ACC112 (cell line): ENCODE results near the gene MEGF8.

ENCODE experiments used
- H2AFZ ChIP-seq: fragments of 200-600 bp; sonication (generic); one replicate; pipeline ENCODE4 v1.6.0; 2017; ENCODE audit warnings: antibody characterized with exemption, low read length; ENCODE audit not compliant: unreplicated experiment
- H3K27ac ChIP-seq: fragments of 200-600 bp; sonication (generic); 2 replicates; pipeline ENCODE4 v1.5.1; 2014; ENCODE audit warnings: low read depth, mild to moderate bottlenecking, antibody characterized with exemption, low read length, moderate library complexity
- H3K27me3 ChIP-seq: fragments of 200-600 bp; sonication (generic); 2 replicates; pipeline ENCODE4 v1.6.1; 2014; ENCODE audit warnings: mild to moderate bottlenecking, antibody characterized with exemption, low read length, moderate library complexity, mixed read lengths; ENCODE audit not compliant: insufficient read depth
- H3K36me3 ChIP-seq: fragments of 200-600 bp; sonication (generic); 2 replicates; pipeline ENCODE4 v1.6.1; 2016; ENCODE audit warnings: mild to moderate bottlenecking, antibody characterized with exemption, low read length, moderate library complexity, mixed read lengths; ENCODE audit not compliant: insufficient read depth
- H3K4me1 ChIP-seq: fragments of 200-600 bp; sonication (generic); one replicate; pipeline ENCODE4 v1.6.1; 2016; ENCODE audit warnings: low read length, mixed read lengths; ENCODE audit not compliant: insufficient read depth, unreplicated experiment, control insufficient read depth
- H3K4me3 ChIP-seq: fragments of 200-600 bp; sonication (generic); 2 replicates; pipeline ENCODE4 v1.5.1; 2014; ENCODE audit warnings: mild to moderate bottlenecking, low read depth, low read length
- H3K79me2 ChIP-seq: fragments of 200-600 bp; sonication (generic); one replicate; pipeline ENCODE4 v1.6.0; 2016; ENCODE audit warnings: low read length; ENCODE audit not compliant: control insufficient read depth, unreplicated experiment, insufficient read depth

The MEGF8 gene

DNA sequence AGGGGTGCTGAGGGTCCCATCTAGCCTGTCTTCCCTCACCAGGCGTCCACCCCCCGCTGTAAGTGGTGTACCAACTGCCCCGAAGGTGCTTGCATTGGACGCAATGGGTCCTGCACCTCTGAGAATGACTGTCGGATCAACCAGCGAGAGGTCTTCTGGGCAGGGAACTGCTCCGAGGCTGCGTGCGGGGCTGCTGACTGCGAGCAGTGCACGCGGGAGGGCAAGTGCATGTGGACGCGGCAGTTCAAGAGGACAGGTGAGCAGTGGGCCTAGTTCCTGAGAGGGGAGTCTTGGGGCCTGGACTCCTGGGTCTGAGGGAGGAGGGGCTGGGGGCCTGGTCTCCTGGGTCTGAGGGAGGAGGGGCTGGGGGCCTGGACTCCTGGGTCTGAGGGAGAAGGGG, 36.9 kb downstream of the MEGF8 start:
- Histone ChIP-seq H3K36me3 (no peaks in the 10 kb centered on the region), H3K27me3 (no peaks in the 10 kb centered on the region), H3K4me1 (no peaks in the 10 kb centered on the region), H3K4me3 (no peak overlapping the region), H3K27ac (no peak overlapping the region), H2AFZ (no peak overlapping the region), H3K79me2 (no peaks in the 10 kb centered on the region)

DNA sequence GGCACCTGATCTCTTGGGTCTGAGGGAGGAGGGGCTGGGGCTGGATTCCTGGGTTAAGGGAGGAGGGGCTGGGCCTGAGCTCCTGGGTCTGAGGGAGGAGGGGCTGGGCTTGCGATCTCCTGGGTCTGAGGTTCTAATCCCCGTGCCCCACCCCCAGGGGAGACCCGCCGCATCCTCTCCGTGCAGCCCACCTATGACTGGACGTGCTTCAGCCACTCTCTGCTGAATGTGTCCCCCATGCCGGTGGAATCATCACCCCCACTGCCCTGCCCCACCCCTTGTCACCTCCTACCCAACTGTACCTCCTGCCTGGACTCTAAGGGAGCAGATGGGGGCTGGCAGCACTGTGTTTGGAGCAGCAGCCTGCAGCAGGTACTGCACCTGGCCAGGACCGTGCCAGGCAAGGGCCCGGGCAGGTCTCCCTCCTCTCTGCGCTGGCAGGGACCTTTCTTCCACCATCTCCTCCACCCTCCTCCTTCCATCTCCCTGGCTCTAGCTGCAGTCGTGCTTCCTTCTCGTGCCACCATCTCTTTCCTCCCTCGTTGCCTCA, 37.5 kb downstream of the MEGF8 start:
- Histone ChIP-seq H3K27ac (no peak overlapping the region), H3K79me2 (no peaks in the 10 kb centered on the region), H3K4me1 (no peaks in the 10 kb centered on the region), H2AFZ (no peak overlapping the region), H3K27me3 (no peaks in the 10 kb centered on the region), H3K36me3 (no peaks in the 10 kb centered on the region), H3K4me3 (no peak overlapping the region)

DNA sequence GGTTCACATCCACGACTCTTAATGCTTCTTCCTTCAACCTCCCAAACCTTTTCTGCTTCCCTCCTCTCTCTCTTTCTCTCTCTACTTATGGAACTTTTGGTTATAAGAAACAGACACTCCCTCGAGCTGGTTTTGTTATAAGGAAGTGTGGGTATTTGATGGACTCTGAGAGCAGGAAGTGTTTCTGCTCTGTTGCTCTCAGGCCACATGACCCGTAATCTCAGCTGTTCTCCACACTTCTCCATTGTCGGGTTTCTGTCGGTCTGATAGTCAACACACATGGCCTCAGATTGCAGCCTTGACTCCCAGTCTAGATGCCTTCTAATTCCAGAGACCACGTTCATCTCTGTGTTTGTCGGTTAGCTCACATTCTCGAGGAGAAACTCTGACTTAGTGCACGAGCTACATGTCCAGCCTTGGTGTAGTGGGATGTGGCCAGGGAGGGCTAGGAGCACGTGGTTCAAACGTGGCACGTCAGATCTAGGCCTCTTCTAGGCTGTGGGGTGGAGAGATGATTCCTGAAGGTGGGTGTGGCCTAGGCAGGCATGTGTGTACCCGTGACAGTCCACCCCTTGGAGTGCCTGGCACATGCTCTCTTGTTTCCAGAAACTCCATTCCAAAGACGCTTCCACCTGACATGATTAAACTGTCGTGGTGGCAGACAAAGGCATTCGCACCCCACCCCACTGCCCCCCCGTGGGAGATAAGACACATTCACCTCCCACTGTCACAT, 38.3 kb downstream of the MEGF8 start:
- Histone ChIP-seq H3K79me2 (no peaks in the 10 kb centered on the region), H3K27ac (no peak overlapping the region), H3K4me1 (no peaks in the 10 kb centered on the region), H3K36me3 (no peaks in the 10 kb centered on the region), H3K4me3 (no peak overlapping the region), H2AFZ (no peak overlapping the region), H3K27me3 (no peaks in the 10 kb centered on the region)

- Histone ChIP-seq H3K27ac (no peak overlapping the region), H3K36me3 (no peaks in the 10 kb centered on the region), H3K79me2 (no peaks in the 10 kb centered on the region), H3K4me1 (no peaks in the 10 kb centered on the region), H3K27me3 (no peaks in the 10 kb centered on the region), H3K4me3 (no peak overlapping the region), H2AFZ (no peak overlapping the region)
These were observed 41.2 kb downstream of the MEGF8 start for GRCh38 chr19:42366673-42367072.

DNA sequence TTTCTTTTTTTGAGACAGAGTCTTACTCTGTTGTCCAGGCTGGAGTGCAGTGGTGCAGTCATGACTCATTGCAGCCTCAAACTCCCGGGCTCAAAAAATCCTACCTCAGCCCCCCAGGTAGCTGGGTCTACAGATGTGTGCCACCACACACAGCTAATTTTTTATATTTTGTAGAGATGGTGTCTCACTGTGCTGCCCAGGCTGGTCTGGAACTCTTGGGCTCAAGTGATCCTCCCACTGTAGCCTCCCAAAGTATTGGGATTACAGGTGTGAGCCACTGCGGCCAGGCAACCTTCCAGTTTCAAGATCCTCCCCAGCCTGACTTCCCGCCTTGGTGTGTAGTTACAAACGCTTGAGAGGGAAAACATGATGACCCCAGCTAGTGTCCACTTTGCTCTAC, 42.5 kb downstream of the MEGF8 start:
- Histone ChIP-seq H3K4me3 (no peak overlapping the region), H3K27ac (no peak overlapping the region), H3K36me3 (no peaks in the 10 kb centered on the region), H3K27me3 (no peaks in the 10 kb centered on the region), H3K79me2 (no peaks in the 10 kb centered on the region), H3K4me1 (no peaks in the 10 kb centered on the region), H2AFZ (no peak overlapping the region)

- no peaks in the 10 kb centered on the region for H3K36me3 ChIP-seq
- no peaks in the 10 kb centered on the region for H3K79me2 ChIP-seq
- H2AFZ ChIP-seq, result no peak overlapping the region
- H3K4me3 ChIP-seq, result no peak overlapping the region
- no peak overlapping the region for H3K27ac ChIP-seq
- no peaks in the 10 kb centered on the region for H3K27me3 ChIP-seq
- H3K4me1 ChIP-seq, result no peaks in the 10 kb centered on the region
These were observed 42.9 kb downstream of the MEGF8 start for GRCh38 chr19:42368360-42368759.

DNA sequence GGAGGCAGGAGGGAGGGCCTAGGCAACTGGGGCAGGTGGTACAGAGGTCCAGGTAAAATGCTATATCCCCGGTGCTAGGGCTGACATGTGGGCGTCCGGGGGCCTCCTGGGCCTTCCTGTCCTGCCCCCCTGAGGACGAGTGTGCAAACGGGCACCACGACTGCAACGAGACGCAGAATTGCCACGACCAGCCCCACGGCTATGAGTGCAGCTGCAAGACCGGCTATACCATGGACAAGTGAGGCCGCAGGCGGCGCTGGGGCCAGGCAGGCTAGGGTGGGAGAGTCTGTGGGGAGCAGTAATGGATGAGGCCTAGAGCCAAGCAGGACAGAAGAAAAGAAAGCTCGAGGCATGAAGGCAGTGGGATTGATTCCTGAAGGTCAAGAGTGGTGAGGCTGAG, 43.3 kb downstream of the MEGF8 start:
- no peak overlapping the region for H3K27ac ChIP-seq
- H3K27me3 ChIP-seq, result no peaks in the 10 kb centered on the region
- H2AFZ ChIP-seq, result no peak overlapping the region
- H3K36me3 ChIP-seq, result no peaks in the 10 kb centered on the region
- H3K4me1 ChIP-seq, result no peaks in the 10 kb centered on the region
- H3K4me3 ChIP-seq, result no peak overlapping the region
- no peaks in the 10 kb centered on the region for H3K79me2 ChIP-seq

DNA sequence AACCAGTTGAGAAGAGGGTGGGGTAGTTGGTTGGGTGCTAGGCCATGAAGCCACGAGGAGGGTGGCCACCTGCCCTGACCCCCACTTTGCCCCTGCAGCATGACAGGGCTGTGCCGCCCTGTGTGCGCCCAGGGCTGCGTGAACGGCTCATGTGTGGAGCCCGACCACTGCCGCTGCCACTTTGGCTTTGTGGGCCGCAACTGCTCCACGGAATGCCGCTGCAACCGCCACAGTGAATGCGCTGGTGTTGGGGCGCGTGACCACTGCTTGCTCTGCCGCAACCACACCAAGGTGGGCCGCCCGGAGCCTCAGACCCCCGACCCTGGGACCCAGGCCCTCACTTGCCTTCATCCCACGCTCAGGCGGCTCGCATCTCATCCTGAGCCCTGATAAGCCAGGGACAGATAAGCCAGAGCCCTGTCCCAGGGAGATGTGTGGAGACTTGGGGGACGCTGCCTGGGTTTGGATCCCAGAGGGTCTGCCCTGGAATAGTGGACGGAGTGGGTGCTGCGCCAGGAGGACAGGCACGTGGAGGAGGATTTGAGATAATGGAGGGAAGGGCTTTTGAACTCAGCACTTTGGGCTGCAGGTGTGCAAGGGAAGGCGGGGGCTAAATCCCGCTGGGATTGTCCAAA, 44.1 kb downstream of the MEGF8 start:
- no peak overlapping the region for H3K27ac ChIP-seq
- no peaks in the 10 kb centered on the region for H3K4me1 ChIP-seq

DNA sequence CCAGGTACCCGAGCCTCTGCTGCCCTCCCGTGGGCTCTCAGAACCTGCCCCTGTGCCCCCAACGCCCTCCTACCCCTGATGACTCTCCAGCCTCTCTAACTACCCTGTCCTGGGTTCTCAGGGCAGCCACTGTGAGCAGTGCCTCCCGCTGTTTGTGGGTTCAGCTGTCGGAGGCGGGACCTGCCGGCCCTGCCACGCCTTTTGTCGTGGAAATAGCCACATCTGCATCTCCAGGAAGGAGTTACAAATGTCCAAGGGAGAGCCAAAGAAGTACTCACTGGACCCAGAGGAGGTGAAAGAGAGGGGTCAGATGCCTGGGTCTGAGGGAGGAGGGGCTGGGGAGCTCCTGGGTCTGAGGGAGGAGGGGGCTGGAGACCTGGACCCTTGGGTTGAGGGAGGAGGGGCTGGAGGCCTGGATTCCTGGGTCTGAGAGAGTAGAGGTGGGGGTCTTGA, 44.7 kb downstream of the MEGF8 start:
- H3K27ac ChIP-seq, result no peak overlapping the region
- no peaks in the 10 kb centered on the region for H3K27me3 ChIP-seq
- H2AFZ ChIP-seq, result no peak overlapping the region
- H3K79me2 ChIP-seq, result no peaks in the 10 kb centered on the region
- no peaks in the 10 kb centered on the region for H3K36me3 ChIP-seq
- H3K4me3 ChIP-seq, result no peak overlapping the region
- H3K4me1 ChIP-seq, result no peaks in the 10 kb centered on the region

More for the DNA sequence above, 44.1 kb downstream of the MEGF8 start:
- no peaks in the 10 kb centered on the region for H3K27me3 ChIP-seq
- H3K36me3 ChIP-seq, result no peaks in the 10 kb centered on the region
- H2AFZ ChIP-seq, result no peak overlapping the region
- no peaks in the 10 kb centered on the region for H3K79me2 ChIP-seq
- no peak overlapping the region for H3K4me3 ChIP-seq

- Histone ChIP-seq H3K79me2 (no peaks in the 10 kb centered on the region), H2AFZ (no peak overlapping the region), H3K27me3 (no peaks in the 10 kb centered on the region), H3K4me1 (no peaks in the 10 kb centered on the region), H3K4me3 (no peak overlapping the region), H3K27ac (no peak overlapping the region), H3K36me3 (no peaks in the 10 kb centered on the region)
These were observed 45.3 kb downstream of the MEGF8 start for GRCh38 chr19:42370626-42371175.
